ENCODE data around the gene ZNF672. TPM values are rescaled to one million over a fixed set of nuclear protein-coding genes. Genes with fewer than 3 reads are reported as not detected.
A peak's percentile ranks its signal among the peaks of the same experiment; 100 is the strongest.

Gene ZNF672
- total and polyA plus RNA-seq, 2 of the 13 experiments (the other 11 are each of a cell fraction or from before 2014, with no cell fraction given) = 17.2 to 22.9 TPM

DNA sequence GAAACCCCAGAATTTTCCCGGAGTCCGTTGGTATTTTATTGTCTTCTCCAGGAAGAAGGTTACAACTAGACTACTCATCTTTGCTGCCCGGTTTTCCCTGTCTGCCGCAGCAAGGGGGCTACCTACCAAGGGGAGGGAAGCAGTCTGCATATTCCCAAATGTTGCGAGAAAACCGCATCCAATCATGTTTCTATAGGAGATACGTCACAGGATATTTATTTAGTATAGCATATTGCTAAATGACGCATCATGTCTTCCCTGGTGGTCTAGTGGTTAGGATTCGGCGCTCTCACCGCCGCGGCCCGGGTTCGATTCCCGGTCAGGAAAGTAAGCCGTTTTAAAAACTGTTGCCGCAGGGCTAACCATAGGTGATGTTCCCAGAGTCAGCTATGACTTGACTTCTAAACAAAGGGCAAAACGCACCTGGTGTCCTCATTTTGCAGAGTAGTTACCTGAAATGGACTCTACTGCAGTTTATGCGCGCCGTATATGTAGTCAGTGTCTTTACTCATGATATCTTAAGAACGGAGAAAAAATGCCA, 36.0 kb downstream of the ZNF672 start (continued):
- TF ChIP-seq ZKSCAN5 (CRISPR knock-in tag; IDR thresholded peaks at IDR 0.05) (no peak), SIN3A (IDR thresholded peaks at IDR 0.05; ENCODE audit: borderline replicate concordance, low read depth, low read length) (no peak), ZBTB7B (CRISPR knock-in tag; IDR thresholded peaks at IDR 0.05) (no peak), ATF7-NPFF (CRISPR knock-in tag; IDR thresholded peaks at IDR 0.05; ENCODE audit: low read depth) (0 out of 2 replicates have a peak, but pooled peaks have one; percentile 15), GATAD2A (CRISPR knock-in tag; IDR thresholded peaks at IDR 0.05) (peak; percentile 67; the same call in 1 of the 2 replicates), U2AF2 (IDR thresholded peaks at IDR 0.05; ENCODE audit: low read depth, low read length) (no peak), ZNF7 (CRISPR knock-in tag; IDR thresholded peaks at IDR 0.05) (no peak), ZNF883 (CRISPR knock-in tag; IDR thresholded peaks at IDR 0.05; ENCODE audit: not compliant biosample characterization) (no peak), HDAC1 (CRISPR knock-in tag; IDR thresholded peaks at IDR 0.05) (no peak; the same call in 1 of the 2 replicates), CREB1 (IDR thresholded peaks at IDR 0.05) (peak; percentile 95), CREB1 (CRISPR knock-in tag; IDR thresholded peaks at IDR 0.05) (peak; percentile 95), ZNF543 (CRISPR knock-in tag; IDR thresholded peaks at IDR 0.05) (no peak), IRF9 (CRISPR knock-in tag; IDR thresholded peaks at IDR 0.05; ENCODE audit: borderline replicate concordance) (no peak), TFDP2 (CRISPR knock-in tag; IDR thresholded peaks at IDR 0.05) (no peak), FOXP1 (IDR thresholded peaks at IDR 0.05) (no peak), FOXP1 (CRISPR knock-in tag; IDR thresholded peaks at IDR 0.05) (no peak), REL (CRISPR knock-in tag; conservative IDR thresholded peaks at IDR 0.05) (no peak; the same call in 1 of the 2 replicates), ZBTB25 (CRISPR knock-in tag; IDR thresholded peaks at IDR 0.05) (no peak), HMG20B (CRISPR knock-in tag; conservative IDR thresholded peaks at IDR 0.05) (no peak), NCOA5 (CRISPR knock-in tag; IDR thresholded peaks at IDR 0.05) (no peak), MTF2 (CRISPR knock-in tag; IDR thresholded peaks at IDR 0.05; ENCODE audit: borderline replicate concordance) (no peak)
- TF ChIP-seq, protein P1, sequence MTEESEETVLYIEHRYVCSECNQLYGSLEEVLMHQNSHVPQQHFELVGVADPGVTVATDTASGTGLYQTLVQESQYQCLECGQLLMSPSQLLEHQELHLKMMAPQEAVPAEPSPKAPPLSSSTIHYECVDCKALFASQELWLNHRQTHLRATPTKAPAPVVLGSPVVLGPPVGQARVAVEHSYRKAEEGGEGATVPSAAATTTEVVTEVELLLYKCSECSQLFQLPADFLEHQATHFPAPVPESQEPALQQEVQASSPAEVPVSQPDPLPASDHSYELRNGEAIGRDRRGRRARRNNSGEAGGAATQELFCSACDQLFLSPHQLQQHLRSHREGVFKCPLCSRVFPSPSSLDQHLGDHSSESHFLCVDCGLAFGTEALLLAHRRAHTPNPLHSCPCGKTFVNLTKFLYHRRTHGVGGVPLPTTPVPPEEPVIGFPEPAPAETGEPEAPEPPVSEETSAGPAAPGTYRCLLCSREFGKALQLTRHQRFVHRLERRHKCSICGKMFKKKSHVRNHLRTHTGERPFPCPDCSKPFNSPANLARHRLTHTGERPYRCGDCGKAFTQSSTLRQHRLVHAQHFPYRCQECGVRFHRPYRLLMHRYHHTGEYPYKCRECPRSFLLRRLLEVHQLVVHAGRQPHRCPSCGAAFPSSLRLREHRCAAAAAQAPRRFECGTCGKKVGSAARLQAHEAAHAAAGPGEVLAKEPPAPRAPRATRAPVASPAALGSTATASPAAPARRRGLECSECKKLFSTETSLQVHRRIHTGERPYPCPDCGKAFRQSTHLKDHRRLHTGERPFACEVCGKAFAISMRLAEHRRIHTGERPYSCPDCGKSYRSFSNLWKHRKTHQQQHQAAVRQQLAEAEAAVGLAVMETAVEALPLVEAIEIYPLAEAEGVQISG (CRISPR knock-in tag; IDR thresholded peaks at IDR 0.05) = no peak; the same call in 1 of the 2 replicates
- TF ChIP-seq, protein P2, sequence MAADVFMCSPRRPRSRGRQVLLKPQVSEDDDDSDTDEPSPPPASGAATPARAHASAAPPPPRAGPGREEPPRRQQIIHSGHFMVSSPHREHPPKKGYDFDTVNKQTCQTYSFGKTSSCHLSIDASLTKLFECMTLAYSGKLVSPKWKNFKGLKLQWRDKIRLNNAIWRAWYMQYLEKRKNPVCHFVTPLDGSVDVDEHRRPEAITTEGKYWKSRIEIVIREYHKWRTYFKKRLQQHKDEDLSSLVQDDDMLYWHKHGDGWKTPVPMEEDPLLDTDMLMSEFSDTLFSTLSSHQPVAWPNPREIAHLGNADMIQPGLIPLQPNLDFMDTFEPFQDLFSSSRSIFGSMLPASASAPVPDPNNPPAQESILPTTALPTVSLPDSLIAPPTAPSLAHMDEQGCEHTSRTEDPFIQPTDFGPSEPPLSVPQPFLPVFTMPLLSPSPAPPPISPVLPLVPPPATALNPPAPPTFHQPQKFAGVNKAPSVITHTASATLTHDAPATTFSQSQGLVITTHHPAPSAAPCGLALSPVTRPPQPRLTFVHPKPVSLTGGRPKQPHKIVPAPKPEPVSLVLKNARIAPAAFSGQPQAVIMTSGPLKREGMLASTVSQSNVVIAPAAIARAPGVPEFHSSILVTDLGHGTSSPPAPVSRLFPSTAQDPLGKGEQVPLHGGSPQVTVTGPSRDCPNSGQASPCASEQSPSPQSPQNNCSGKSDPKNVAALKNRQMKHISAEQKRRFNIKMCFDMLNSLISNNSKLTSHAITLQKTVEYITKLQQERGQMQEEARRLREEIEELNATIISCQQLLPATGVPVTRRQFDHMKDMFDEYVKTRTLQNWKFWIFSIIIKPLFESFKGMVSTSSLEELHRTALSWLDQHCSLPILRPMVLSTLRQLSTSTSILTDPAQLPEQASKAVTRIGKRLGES (CRISPR knock-in tag; IDR thresholded peaks at IDR 0.05; ENCODE audit: borderline replicate concordance) = no peak

All from HepG2 (cell line).